HG03135 (cell line): Measurements from ENCODE around the gene RTN4IP1.

Experiments
- ATAC-seq: cut with Tn5 transposase; IDR thresholded peaks from one replicate; pipeline ENCODE4 v1.9.1; 2021; ENCODE audit warnings: mild to moderate bottlenecking, moderate library complexity; ENCODE audit not compliant: unreplicated experiment

RTN4IP1 gene

GRCh38 chr6:106525107-106525881 is 104.0 kb downstream of the RTN4IP1 start:
- ATAC-seq, result peak; percentile 48

GRCh38 chr6:106522562-106523250 is 106.6 kb downstream of the RTN4IP1 start:
- no peak for ATAC-seq
